ENCODE results near the gene ASPSCR1. TPM values are rescaled to one million over a fixed set of nuclear protein-coding genes. Genes with fewer than 3 reads are reported as not detected.

ASPSCR1 gene
- total and polyA plus RNA-seq, 9 of the 15 experiments (the other 6 are each of a cell fraction or from before 2014, with no cell fraction given): 0.90 to 36.9 (median 11.6) TPM

GRCh38 chr17:81967533-81968395 lies 9.7 kb upstream of the ASPSCR1 start (continued):
- TF ChIP-seq TOE1 (IDR thresholded peaks at IDR 0.05; ENCODE audit: borderline replicate concordance) (peak; percentile 71), TOE1 (CRISPR knock-in tag; IDR thresholded peaks at IDR 0.05; ENCODE audit: borderline replicate concordance, low read depth) (no peak), ZNF592 (IDR thresholded peaks at IDR 0.05) (peak; percentile 62; the same call in 1 of the 2 replicates), ZBTB40 (IDR thresholded peaks at IDR 0.05) (peak; percentile 43; the same call in 1 of the 2 replicates), ZBTB40 (CRISPR knock-in tag; IDR thresholded peaks at IDR 0.05) (no peak), ZBTB11 (CRISPR knock-in tag; IDR thresholded peaks at IDR 0.05) (peak in 1 of 3 experiments; percentile 64; a peak in 2 of 6 replicates), MAX (CRISPR knock-in tag; IDR thresholded peaks at IDR 0.05) (peak; percentile 92)

Measured in K562 (cell line).